Left renal cortex interstitium (tissue), 4 donors: ENCODE measurements around the gene NEK7. TPM values are rescaled to one million over a fixed set of nuclear protein-coding genes. Genes with fewer than 3 reads are reported as not detected.
"Not testable (repeated sequence)": the region's sequence is repeated elsewhere in the genome, so short reads cannot be mapped to it uniquely, and the experiment has no call there.

Source experiments
- DNase-seq, 4 donors: peaks; one replicate each; pipeline ENCODE4 v3.0.0-alpha.2; 2013; ENCODE audit warnings: low read depth in 4 of 4, low spot score in 2 of 4, missing footprints in 1 of 4
- polyA plus RNA-seq, 4 donors: library from polyadenylated mRNA; unstranded; fragments of 120-200 nt; gene quantifications; one replicate each; pipeline ENCODE4 v1.2.1, GENCODE V29; 2013; ENCODE audit not compliant: insufficient read length in 4 of 4

Gene NEK7
- polyA plus RNA-seq, 4 donors: 41.1 to 53.6 (median 49.6) TPM

DNA sequence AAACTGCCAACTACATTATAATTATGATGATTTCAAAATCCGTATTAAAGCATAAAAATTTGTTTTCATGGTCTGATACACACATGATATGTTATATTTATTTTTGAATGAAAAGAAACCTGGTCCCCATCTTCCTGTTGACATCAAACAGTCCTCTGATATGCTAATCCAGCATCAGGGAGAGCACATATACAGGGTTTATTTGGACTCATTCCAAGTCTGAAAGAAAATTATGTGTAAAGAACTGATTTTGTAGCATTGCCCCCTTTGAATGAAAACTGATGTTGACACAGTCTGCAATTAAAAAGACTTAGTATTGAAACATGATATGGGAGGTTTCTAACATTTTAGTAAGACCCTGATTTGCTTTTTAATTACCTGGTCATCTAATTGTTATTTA lies 119.4 kb downstream of the NEK7 start:
- no peak for DNase-seq

GRCh38 chr1:198278943-198279342 lies 122.1 kb downstream of the NEK7 start:
- no peak for DNase-seq

GRCh38 chr1:198280080-198280479 lies 123.3 kb downstream of the NEK7 start:
- DNase-seq: no peak

DNA sequence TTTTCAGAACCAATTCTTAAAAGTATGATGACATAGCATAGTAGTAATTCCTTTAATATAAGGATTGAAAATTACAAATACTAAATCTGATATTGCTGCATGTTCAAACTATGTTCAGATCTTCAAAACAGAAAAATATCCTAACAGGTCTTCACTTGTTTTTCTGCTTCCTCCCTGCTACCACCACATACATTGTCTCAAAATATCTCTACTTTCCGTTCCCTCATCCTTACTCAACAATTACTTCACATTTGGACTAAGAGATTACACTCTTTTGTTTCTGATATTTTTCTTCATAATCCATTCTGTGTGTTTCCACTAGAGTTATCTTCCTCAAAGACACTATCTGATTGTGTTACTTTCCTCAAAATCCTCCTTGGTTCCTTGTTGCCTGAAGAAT lies 125.1 kb downstream of the NEK7 start:
- DNase-seq: no peak

DNA sequence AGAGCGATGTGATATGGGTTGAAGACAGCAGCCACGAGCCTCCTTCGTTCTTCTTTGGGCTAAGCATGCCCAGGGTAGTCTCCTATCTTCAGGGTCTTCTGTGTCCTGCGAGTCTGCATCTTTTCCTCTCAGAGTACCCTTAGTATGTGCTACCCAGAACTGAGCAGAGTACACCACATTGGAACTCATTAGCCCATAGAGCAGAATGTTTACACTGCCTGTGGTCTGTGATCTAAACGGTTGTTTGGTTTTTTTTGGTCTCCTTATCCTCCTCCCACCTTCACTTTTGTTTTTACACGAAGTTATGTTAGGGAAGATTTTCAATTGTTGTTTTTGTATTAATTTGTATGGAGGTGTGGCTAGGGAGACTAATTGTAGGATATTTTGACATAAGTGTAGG lies 126.4 kb downstream of the NEK7 start:
- no peak for DNase-seq

- DNase-seq: no peak
These were observed 131.1 kb downstream of the NEK7 start for GRCh38 chr1:198287916-198288315.

- DNase-seq: no peak
These were observed 133.4 kb downstream of the NEK7 start for GRCh38 chr1:198290089-198290683.

- DNase-seq: no peak
These were observed 134.2 kb downstream of the NEK7 start for GRCh38 chr1:198291036-198291435.

GRCh38 chr1:198291924-198292323 lies 135.1 kb downstream of the NEK7 start:
- DNase-seq: no peak

DNA sequence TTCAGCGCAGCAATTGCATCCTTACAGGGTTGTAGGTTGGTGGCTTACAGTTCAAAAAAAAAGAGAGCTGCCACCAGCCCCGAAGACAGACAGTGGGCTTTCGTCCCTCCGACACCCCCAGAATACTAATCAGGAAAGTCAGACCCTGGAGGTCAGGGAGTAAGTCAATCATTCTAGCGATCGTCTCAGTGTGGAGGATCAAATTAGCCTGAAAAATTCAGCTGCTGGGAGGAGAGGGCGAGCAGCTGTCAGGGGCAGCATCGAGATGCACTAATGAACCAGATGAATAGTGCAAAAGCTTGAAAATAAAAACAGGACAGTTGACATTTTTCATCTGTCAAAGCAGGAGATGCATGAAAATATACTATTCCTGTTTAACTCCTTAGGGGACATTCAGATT lies 138.4 kb downstream of the NEK7 start:
- DNase-seq: no peak

GRCh38 chr1:198295971-198296370 lies 139.2 kb downstream of the NEK7 start:
- no peak for DNase-seq

DNA sequence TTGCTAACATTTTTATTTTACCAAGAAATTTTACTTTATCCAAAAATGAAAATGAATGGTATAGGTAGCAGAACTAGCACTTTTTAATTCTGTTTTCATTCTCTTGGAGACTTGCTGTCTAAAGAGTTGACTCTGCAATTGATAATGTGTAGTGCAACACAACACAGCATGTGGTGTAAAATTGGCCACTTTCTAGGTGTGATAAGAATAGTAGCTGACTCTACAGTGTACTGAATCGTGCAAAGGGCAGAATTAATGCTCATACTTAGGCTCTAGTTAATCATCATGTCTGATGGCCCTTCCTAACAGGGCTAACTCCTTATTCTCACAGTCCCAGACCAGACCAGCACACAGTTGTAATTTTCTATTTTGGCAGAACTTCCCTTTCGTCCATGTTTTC lies 140.5 kb downstream of the NEK7 start:
- no peak for DNase-seq

DNA sequence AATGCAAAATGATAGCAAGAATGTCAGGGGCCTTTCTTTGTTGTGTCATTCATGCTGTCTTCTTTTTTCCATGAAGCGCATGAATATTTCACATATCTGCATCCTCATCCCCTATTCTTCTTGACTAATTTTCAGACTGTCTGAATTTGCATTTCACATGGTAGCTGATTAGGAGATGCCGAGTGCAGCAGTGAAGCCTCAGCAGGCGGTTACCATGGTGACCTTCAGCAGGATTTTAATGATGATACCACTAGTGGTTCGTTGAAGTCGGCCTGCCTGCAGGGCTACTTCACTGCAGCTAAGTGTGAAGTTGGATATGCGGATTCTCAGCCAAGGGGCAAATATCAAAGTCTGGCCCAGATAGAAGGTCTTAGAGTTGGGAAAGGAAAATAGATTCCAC lies 141.8 kb downstream of the NEK7 start:
- DNase-seq: no peak

DNA sequence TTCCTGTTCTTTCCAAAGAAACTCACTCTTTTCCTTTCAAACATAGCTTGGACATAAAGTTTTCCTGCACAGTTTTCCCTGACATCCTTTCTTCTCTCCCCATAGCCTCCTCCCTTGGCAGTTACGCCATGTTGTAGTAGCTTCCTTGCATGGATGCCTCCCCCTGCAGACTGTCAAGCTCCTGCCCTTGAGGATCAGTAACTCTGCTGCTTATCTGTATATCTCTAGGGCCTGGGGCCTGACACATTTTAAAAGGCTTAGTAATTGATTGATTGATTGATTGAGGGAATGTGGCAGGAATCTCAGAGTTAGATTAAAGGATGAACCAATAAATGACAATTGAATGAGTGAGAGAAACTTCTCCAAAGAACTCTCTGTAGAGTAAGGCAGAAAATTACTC lies 143.7 kb downstream of the NEK7 start:
- no peak for DNase-seq

DNA sequence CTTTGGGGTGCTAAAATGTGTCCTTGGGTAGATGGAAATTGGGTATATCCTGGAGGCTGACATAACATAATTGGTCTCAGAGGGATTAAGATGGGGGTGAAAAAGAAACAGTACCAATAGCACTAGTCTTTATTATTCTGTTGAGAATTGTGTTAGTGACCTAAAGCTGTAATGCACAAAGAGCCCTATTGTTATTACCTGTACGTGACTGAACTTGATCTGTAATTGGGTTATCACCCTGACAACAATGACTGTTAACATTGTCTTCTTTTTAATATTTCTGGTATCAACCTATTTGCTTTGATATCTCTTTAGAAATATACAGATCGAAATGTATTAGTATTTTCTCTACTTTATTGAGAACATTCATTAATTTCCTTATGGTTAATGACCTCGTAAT lies 147.6 kb downstream of the NEK7 start:
- DNase-seq: no peak

DNA sequence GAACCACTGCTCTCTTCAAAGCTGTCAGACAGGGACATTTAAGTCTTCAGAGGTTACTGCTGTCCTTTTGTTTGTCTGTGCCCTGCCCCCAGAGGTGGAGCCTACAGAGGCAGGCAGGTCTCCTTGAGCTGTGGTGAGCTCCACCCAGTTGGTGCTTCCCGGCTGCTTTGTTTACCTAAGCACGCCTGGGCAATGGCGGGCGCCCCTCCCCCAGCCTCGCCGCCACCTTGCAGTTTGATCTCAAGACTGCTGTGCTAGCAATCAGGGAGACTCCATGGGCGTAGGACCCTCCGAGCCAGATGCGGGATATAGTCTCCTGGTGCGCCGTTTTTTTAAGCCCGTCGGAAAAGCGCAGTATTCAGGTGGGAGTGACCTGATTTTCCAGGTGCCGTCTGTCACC lies 158.0 kb downstream of the NEK7 start:
- DNase-seq: not testable (repeated sequence)

- DNase-seq: not testable (repeated sequence)
These were observed 158.5 kb downstream of the NEK7 start for GRCh38 chr1:198315331-198315730.

DNA sequence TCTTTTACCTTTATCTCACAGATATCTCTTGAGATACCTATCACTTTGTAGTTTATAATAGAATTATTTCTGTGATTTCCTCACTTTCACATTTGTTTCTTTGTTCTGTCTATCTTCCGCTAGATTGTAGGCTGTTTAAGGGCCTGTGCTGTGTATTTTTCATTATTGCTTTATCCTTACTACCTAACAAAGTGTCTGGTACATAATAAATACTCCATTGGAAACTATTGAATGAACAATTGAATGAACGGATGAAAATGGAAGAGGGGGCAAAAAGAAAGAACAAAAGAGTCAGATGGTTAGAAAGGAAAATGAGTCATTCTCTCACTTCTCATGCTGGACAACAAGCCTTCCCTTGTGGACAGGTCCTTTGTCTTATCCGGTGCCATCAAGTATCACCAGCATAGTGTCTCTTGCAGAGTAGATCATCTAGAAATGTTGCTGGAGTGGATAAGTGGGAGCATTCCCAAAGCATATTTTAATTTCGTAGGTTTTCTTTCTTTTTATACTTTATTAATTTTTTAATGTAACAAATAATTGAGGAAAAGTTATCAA lies 159.8 kb downstream of the NEK7 start:
- DNase-seq: no peak

- DNase-seq: no peak
These were observed 161.3 kb downstream of the NEK7 start for GRCh38 chr1:198318085-198318484.

DNA sequence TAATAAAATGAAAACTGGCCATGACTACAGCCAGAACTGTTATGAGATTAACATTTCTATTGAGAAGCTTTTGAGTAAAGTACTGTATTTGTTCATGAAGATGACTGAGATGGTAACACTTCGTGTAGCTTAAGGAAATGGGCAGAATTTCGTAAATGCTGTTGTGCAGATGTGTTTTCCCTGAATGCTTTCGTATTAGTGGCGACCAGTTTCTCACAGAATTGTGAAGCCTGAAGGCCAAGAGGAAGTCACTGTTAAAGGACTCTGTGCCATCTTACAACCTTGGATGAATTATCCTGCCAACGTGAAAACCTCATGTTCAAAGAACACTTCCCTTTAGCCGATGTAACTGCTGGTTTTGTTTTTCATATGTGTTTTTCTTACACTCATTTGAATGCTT lies 164.0 kb downstream of the NEK7 start:
- no peak for DNase-seq

DNA sequence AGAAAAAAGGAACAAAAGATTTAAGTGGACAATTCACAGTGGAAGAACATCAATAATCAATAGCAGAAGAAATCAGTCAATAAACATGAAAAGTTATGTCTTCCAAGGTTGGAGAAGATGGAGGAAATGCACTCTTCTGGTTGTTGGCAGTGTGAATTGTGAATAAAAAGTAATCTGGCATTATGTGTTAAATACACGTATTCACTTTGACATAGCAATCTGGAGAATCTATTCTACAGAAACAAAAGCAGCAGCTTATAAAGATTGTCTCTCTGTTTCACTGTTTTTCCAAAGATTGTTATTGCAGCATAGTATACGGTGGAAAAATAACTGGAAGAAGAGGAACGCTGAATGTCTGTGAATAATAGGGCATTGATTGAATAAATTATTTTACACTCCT lies 169.4 kb downstream of the NEK7 start:
- DNase-seq: no peak

- DNase-seq: no peak
These were observed 170.1 kb downstream of the NEK7 start for GRCh38 chr1:198326915-198327314.

GRCh38 chr1:198328458-198329032 lies 171.7 kb downstream of the NEK7 start:
- no peak for DNase-seq
